Myocyte (in vitro differentiated cells): ENCODE data around the gene ITGB2. TPM values are rescaled to one million over a fixed set of nuclear protein-coding genes. Genes with fewer than 3 reads are reported as not detected.
A peak's percentile ranks its signal among the peaks of the same experiment; 100 is the strongest.

Experiments
- DNase-seq: peaks from one replicate; pipeline ENCODE4 v3.0.0-alpha.2; 2012; ENCODE audit warnings: low read depth
- total RNA-seq: library from RNA; depleted of rRNA; stranded (reverse); fragments of >200 nt; gene quantifications from 2 replicates; pipeline ENCODE4 v1.2.3, GENCODE V29; 2014

The ITGB2 gene
- total RNA-seq, 1 donor from 2014 or later = 3.2 TPM

- DNase-seq = no peak
These were observed 21.6 kb downstream of the ITGB2 start for GRCh38 chr21:44898851-44899767.

GRCh38 chr21:44898011-44898488 lies 22.6 kb downstream of the ITGB2 start:
- DNase-seq = no peak

- DNase-seq = no peak
These were observed 23.2 kb downstream of the ITGB2 start for GRCh38 chr21:44897326-44898010.

GRCh38 chr21:44896561-44897286 lies 24.0 kb downstream of the ITGB2 start:
- DNase-seq = no peak

- no peak for DNase-seq
These were observed 24.8 kb downstream of the ITGB2 start for GRCh38 chr21:44895859-44896258.

GRCh38 chr21:44894687-44895302 lies 25.9 kb downstream of the ITGB2 start:
- no peak for DNase-seq

- no peak for DNase-seq
These were observed 26.6 kb downstream of the ITGB2 start for GRCh38 chr21:44893948-44894656.

GRCh38 chr21:44893278-44893556 lies 27.5 kb downstream of the ITGB2 start:
- DNase-seq = no peak

- DNase-seq = peak; percentile 31
These were observed 28.0 kb downstream of the ITGB2 start for GRCh38 chr21:44892536-44893277.

- no peak for DNase-seq
These were observed 28.6 kb downstream of the ITGB2 start for GRCh38 chr21:44892095-44892494.

GRCh38 chr21:44891631-44892031 lies 29.1 kb downstream of the ITGB2 start:
- no peak for DNase-seq

GRCh38 chr21:44890961-44891541 lies 29.6 kb downstream of the ITGB2 start:
- DNase-seq = no peak

GRCh38 chr21:44890338-44890931 lies 30.3 kb downstream of the ITGB2 start:
- DNase-seq = no peak

GRCh38 chr21:44889625-44890337 lies 30.9 kb downstream of the ITGB2 start:
- no peak for DNase-seq

- DNase-seq = no peak
These were observed 31.8 kb downstream of the ITGB2 start for GRCh38 chr21:44888581-44889550.

- DNase-seq = no peak
These were observed 32.7 kb downstream of the ITGB2 start for GRCh38 chr21:44887807-44888580.
